K562 (cell line): ENCODE results near the gene VPS11. TPM values are rescaled to one million over a fixed set of nuclear protein-coding genes. Genes with fewer than 3 reads are reported as not detected.

Source experiments
- ARID1B ChIP-seq: fragments of 450-650 bp; IDR thresholded peaks from 2 replicates; pipeline ENCODE4 v1.6.1; 2016; ENCODE audit warnings: antibody characterized with exemption, mild to moderate bottlenecking, inconsistent platforms
- CREB1 ChIP-seq, 2 experiments: sonication (generic) in 1 of 2; formaldehyde crosslinking in 1 of 2; IDR thresholded peaks; 2 replicates each; pipeline versions ENCODE4 v1.6.1 to v1.8.0; 2012 to 2022; ENCODE audit warnings: inconsistent platforms in 1 of 2, mild to moderate bottlenecking in 1 of 2, missing genetic modification reagents in 1 of 2, moderate library complexity in 1 of 2
- HMG20A ChIP-seq: fragments of 450-650 bp; formaldehyde crosslinking; conservative IDR thresholded peaks from 2 replicates; pipeline ENCODE4 v1.4.0; 2020; ENCODE audit warnings: mild to moderate bottlenecking, mixed read lengths
- HSF4 ChIP-seq: fragments of 250-450 bp; sonication (Bioruptor Pico); IDR thresholded peaks from 2 replicates; pipeline ENCODE4 v2.1.2; 2022; ENCODE audit warnings: mild to moderate bottlenecking, moderate library complexity, borderline replicate concordance
- LCOR ChIP-seq: sonication (generic); formaldehyde crosslinking; IDR thresholded peaks from 2 replicates; pipeline ENCODE4 v1.8.0; 2022; ENCODE audit warnings: mild to moderate bottlenecking, missing genetic modification reagents
- POLR2B ChIP-seq: fragments of 450-650 bp; IDR thresholded peaks from 2 replicates; pipeline ENCODE4 v1.6.1; 2018; ENCODE audit warnings: low read depth; ENCODE audit not compliant: partially characterized antibody
- RFX5 ChIP-seq: IDR thresholded peaks from 2 replicates; pipeline ENCODE4 v1.6.1; 2011; ENCODE audit warnings: low read depth, mild to moderate bottlenecking, improper control_type of control experiment, low read length
- VEZF1 ChIP-seq: fragments of 200-800 bp; sonication (Bioruptor generic); IDR thresholded peaks from 2 replicates; pipeline ENCODE4 v1.6.1; 2017; ENCODE audit warnings: missing genetic modification characterization, missing compliant biosample characterization
- ZNF143 ChIP-seq: sonication (generic); formaldehyde crosslinking; IDR thresholded peaks from 2 replicates; pipeline ENCODE4 v1.9.0; 2022; ENCODE audit warnings: mild to moderate bottlenecking, missing genetic modification reagents
- ZNF239 ChIP-seq: fragments of 250-450 bp; sonication (Bioruptor Pico); IDR thresholded peaks from 2 replicates; pipeline ENCODE4 v1.4.0; 2020; ENCODE audit warnings: mild to moderate bottlenecking
- ZNF354B ChIP-seq: fragments of 250-450 bp; sonication (Bioruptor Pico); IDR thresholded peaks from 2 replicates; pipeline ENCODE4 v1.4.0; 2020
- ZNF398 ChIP-seq: fragments of 250-450 bp; sonication (Bioruptor Pico); IDR thresholded peaks from 2 replicates; pipeline ENCODE4 v1.8.0; 2021; ENCODE audit warnings: moderate library complexity, mild to moderate bottlenecking, inconsistent platforms
- ZNF507 ChIP-seq: conservative IDR thresholded peaks from 2 replicates; pipeline ENCODE4 v1.6.1; 2017; ENCODE audit warnings: missing genetic modification characterization, missing compliant biosample characterization
- ZNF511 ChIP-seq: sonication (generic); formaldehyde crosslinking; IDR thresholded peaks from 2 replicates; pipeline ENCODE4 v1.8.0; 2022; ENCODE audit warnings: mild to moderate bottlenecking, missing genetic modification reagents
- ZNF707 ChIP-seq: fragments of 250-450 bp; sonication (Bioruptor Pico); conservative IDR thresholded peaks from 2 replicates; pipeline ENCODE4 v1.8.0; 2022; ENCODE audit warnings: inconsistent platforms, mild to moderate bottlenecking, moderate library complexity
- polyA plus RNA-seq, 8 experiments: library from polyadenylated mRNA; depleted of rRNA in 4 of 8; stranded (reverse) in 5 of 8; unstranded in 3 of 8; fragments of >200 nt; fragmentation: Nextera tagmentation in 2 of 8; fragmentation: Illumina TruSeq in 1 of 8; extraction: Ambion mirVana in 2 of 8; extraction: Trizol in 1 of 8; gene quantifications; 2 replicates each; pipeline versions ENCODE4 v1.2.1 to v1.2.3, GENCODE V29; 2011 to 2014; ENCODE audit warnings: inconsistent platforms in 1 of 8, missing spikeins in 1 of 8
- total RNA-seq, 7 experiments: library from RNA; depleted of rRNA in 6 of 7; stranded (reverse); fragments of >200 nt in 6 of 7; fragmentation: Illumina TruSeq in 2 of 7; extraction: Trizol in 2 of 7; gene quantifications; 2 replicates each; pipeline versions ENCODE4 v1.2.1 to v1.2.3, GENCODE V29; 2011 to 2021; ENCODE audit warnings: low replicate concordance in 1 of 7
- TF ChIP-seq, protein P1 (sequence below): fragments of 250-450 bp; sonication (Bioruptor Pico); IDR thresholded peaks from 2 replicates; pipeline ENCODE4 v1.8.0; 2022; ENCODE audit warnings: moderate library complexity, mild to moderate bottlenecking, inconsistent platforms
- TF ChIP-seq, protein P2 (sequence below): fragments of 450-650 bp; formaldehyde crosslinking; conservative IDR thresholded peaks from 2 replicates; pipeline ENCODE4 v1.4.0; 2022; ENCODE audit warnings: mild to moderate bottlenecking, missing genetic modification characterization

The VPS11 gene
- total and polyA plus RNA-seq, 9 of the 15 experiments (the other 6 are each of a cell fraction or from before 2014, with no cell fraction given) = 14.1 to 35.5 (median 27.5) TPM

GRCh38 chr11:119018074-119018938 is 49.3 kb upstream of the VPS11 start, which contains the start of the genes RPS25 and TRAPPC4 (continued):
- no peak for TF ChIP-seq ZNF507 (tag)
- TF ChIP-seq POLR2B = peak; percentile 91
- peak; percentile 81 for TF ChIP-seq CREB1 (IDR thresholded peaks at IDR 0.05)
- peak; percentile 88 for TF ChIP-seq CREB1 (CRISPR knock-in tag; IDR thresholded peaks at IDR 0.05)
- TF ChIP-seq HMG20A (CRISPR knock-in tag) = no peak
- no peak for TF ChIP-seq ZNF239
- no peak for TF ChIP-seq ZNF354B
- TF ChIP-seq HSF4 = no peak
- TF ChIP-seq ZNF707 (CRISPR knock-in tag) = no peak
- no peak for TF ChIP-seq ZNF398 (CRISPR knock-in tag)
- peak; percentile 86 for TF ChIP-seq VEZF1 (CRISPR knock-in tag)
- TF ChIP-seq ZNF143 (CRISPR knock-in tag) = peak; percentile 20; the same call in 1 of the 2 replicates
- peak; percentile 99 for TF ChIP-seq LCOR
- TF ChIP-seq, protein P1, sequence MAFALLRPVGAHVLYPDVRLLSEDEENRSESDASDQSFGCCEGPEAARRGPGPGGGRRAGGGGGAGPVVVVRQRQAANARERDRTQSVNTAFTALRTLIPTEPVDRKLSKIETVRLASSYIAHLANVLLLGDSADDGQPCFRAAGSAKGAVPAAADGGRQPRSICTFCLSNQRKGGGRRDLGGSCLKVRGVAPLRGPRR (CRISPR knock-in tag) = no peak
- TF ChIP-seq, protein P2, sequence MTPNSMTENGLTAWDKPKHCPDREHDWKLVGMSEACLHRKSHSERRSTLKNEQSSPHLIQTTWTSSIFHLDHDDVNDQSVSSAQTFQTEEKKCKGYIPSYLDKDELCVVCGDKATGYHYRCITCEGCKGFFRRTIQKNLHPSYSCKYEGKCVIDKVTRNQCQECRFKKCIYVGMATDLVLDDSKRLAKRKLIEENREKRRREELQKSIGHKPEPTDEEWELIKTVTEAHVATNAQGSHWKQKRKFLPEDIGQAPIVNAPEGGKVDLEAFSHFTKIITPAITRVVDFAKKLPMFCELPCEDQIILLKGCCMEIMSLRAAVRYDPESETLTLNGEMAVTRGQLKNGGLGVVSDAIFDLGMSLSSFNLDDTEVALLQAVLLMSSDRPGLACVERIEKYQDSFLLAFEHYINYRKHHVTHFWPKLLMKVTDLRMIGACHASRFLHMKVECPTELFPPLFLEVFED (CRISPR knock-in tag) = no peak
- no peak for TF ChIP-seq RFX5
- TF ChIP-seq ARID1B = 0 out of 2 replicates have a peak, but pooled peaks have one; percentile 15
- peak; percentile 53; the same call in 1 of the 2 replicates for TF ChIP-seq ZNF511 (CRISPR knock-in tag)
